Amniotic epithelial cell (primary cell): Measurements from ENCODE around the gene VPS16.

Experiments
- DNase-seq: peaks from one replicate; pipeline ENCODE4 v3.0.0-alpha.2; 2010; ENCODE audit warnings: low read depth

VPS16 gene

GRCh38 chr20:2900845-2901592, 60.5 kb downstream of the VPS16 start:
- no peak for DNase-seq

GRCh38 chr20:2902291-2902690, 61.7 kb downstream of the VPS16 start:
- no peak for DNase-seq

- DNase-seq: no peak
Measured at GRCh38 chr20:2902818-2903217, 62.3 kb downstream of the VPS16 start.

GRCh38 chr20:2903686-2904085, 63.1 kb downstream of the VPS16 start:
- no peak for DNase-seq

- no peak for DNase-seq
Measured at GRCh38 chr20:2907519-2907918, 67.0 kb downstream of the VPS16 start.

GRCh38 chr20:2909953-2910352, 69.4 kb downstream of the VPS16 start:
- no peak for DNase-seq

GRCh38 chr20:2911200-2911599, 70.7 kb downstream of the VPS16 start:
- peak; percentile 40 for DNase-seq

- DNase-seq: peak; percentile 43
Measured at GRCh38 chr20:2914160-2914559, 73.6 kb downstream of the VPS16 start.
